Measurements from ENCODE around the gene TPK1. TPM values are rescaled to one million over a fixed set of nuclear protein-coding genes. Genes with fewer than 3 reads are reported as not detected.
"Not testable (repeated sequence)": the region's sequence is repeated elsewhere in the genome, so short reads cannot be mapped to it uniquely, and the experiment has no call there.

The TPK1 gene
- total and polyA plus RNA-seq, 4 donors = 5.3 to 16.8 (median 15.9) TPM

- Histone ChIP-seq H3K9me3 (ENCODE audit: control insufficient read depth in 4 of 4, insufficient read depth in 3 of 4, low read length in 3 of 4) (no peaks in the 10 kb centered on the region), H3K4me1 (ENCODE audit: control insufficient read depth in 5 of 5, insufficient read depth in 5 of 5, low read length in 5 of 5) (peaks cover 0 to 4% (median 0%) of the 10 kb centered on the region in 5 donors), H3K36me3 (ENCODE audit: control insufficient read depth in 4 of 4, insufficient read depth in 4 of 4, low read length in 4 of 4) (no peaks in the 10 kb centered on the region), H3K27me3 (ENCODE audit: control insufficient read depth in 3 of 3, insufficient read depth in 3 of 3, low read length in 2 of 3) (no peaks in the 10 kb centered on the region), H3K27ac (ENCODE audit: low read depth in 1 of 2, low read length in 1 of 2) (no peak overlapping the region), H3K4me3 (no peak overlapping the region), H3K9ac (ENCODE audit: insufficient read depth in 1 of 2, low read length in 2 of 2) (no peak overlapping the region)
- 84 to 90% methylated on average over 3 of the region's 3 CpGs for WGBS, 2 donors
- ATAC-seq (ENCODE audit: insufficient read depth, low FRiP score) = no peak
- TF ChIP-seq CTCF (IDR thresholded peaks at IDR 0.05; ENCODE audit: control extremely low read depth, extremely low read depth) = no peak
- no peak for DNase-seq
These were observed 105.6 kb downstream of the TPK1 start for GRCh38 chr7:144730224-144730623.

DNA sequence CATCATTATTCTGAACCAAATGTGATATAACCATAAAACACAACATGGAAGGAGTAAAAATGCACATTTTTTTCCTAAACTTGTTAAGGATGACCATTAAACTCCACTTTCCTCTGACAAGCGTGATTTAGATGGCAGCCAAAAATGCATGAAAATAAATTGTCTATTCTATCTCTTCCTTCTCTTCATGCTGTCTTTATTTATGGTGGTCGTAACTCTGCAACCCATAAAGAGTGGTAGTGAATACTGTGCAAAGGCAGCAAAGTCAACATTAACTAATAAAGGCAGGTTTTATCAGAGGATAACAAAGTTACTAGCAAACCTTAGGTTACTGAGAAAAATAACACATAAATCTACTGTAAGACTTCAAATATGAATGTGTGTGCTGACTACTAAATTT lies 106.6 kb downstream of the TPK1 start:
- 83% methylated on average over 2 of the region's 2 CpGs for WGBS, 2 donors
- Histone ChIP-seq H3K9me3 (ENCODE audit: control insufficient read depth in 4 of 4, insufficient read depth in 3 of 4, low read length in 3 of 4) (no peaks in the 10 kb centered on the region), H3K4me3 (no peak overlapping the region), H3K27me3 (ENCODE audit: control insufficient read depth in 3 of 3, insufficient read depth in 3 of 3, low read length in 2 of 3) (no peaks in the 10 kb centered on the region), H3K9ac (ENCODE audit: insufficient read depth in 1 of 2, low read length in 2 of 2) (no peak overlapping the region), H3K36me3 (ENCODE audit: control insufficient read depth in 4 of 4, insufficient read depth in 4 of 4, low read length in 4 of 4) (no peaks in the 10 kb centered on the region), H3K4me1 (ENCODE audit: control insufficient read depth in 5 of 5, insufficient read depth in 5 of 5, low read length in 5 of 5) (peaks cover 0 to 4% (median 0%) of the 10 kb centered on the region in 5 donors), H3K27ac (ENCODE audit: low read depth in 1 of 2, low read length in 1 of 2) (no peak overlapping the region)
- TF ChIP-seq CTCF (IDR thresholded peaks at IDR 0.05; ENCODE audit: control extremely low read depth, extremely low read depth) = no peak
- ATAC-seq (ENCODE audit: insufficient read depth, low FRiP score) = no peak
- DNase-seq = no peak

GRCh38 chr7:144728551-144728950 lies 107.3 kb downstream of the TPK1 start:
- Histone ChIP-seq H3K4me3 (no peak overlapping the region), H3K27me3 (ENCODE audit: control insufficient read depth in 3 of 3, insufficient read depth in 3 of 3, low read length in 2 of 3) (no peaks in the 10 kb centered on the region), H3K9ac (ENCODE audit: insufficient read depth in 1 of 2, low read length in 2 of 2) (no peak overlapping the region), H3K36me3 (ENCODE audit: control insufficient read depth in 4 of 4, insufficient read depth in 4 of 4, low read length in 4 of 4) (no peaks in the 10 kb centered on the region), H3K27ac (ENCODE audit: low read depth in 1 of 2, low read length in 1 of 2) (no peak overlapping the region), H3K9me3 (ENCODE audit: control insufficient read depth in 4 of 4, insufficient read depth in 3 of 4, low read length in 3 of 4) (no peaks in the 10 kb centered on the region), H3K4me1 (ENCODE audit: control insufficient read depth in 5 of 5, insufficient read depth in 5 of 5, low read length in 5 of 5) (peaks cover 0 to 4% (median 0%) of the 10 kb centered on the region in 5 donors)
- DNase-seq = peak in 1 of 3 donors; percentile 11
- 77 to 82% methylated on average over 4 of the region's 4 CpGs for WGBS, 2 donors
- TF ChIP-seq CTCF (IDR thresholded peaks at IDR 0.05; ENCODE audit: control extremely low read depth, extremely low read depth) = no peak
- ATAC-seq (ENCODE audit: insufficient read depth, low FRiP score) = no peak

GRCh38 chr7:144726840-144727239 lies 109.0 kb downstream of the TPK1 start:
- not testable (repeated sequence) for H3K9me3 ChIP-seq (ENCODE audit: control insufficient read depth in 4 of 4, insufficient read depth in 3 of 4, low read length in 3 of 4); H3K4me3 ChIP-seq; H3K27me3 ChIP-seq (ENCODE audit: control insufficient read depth in 3 of 3, insufficient read depth in 3 of 3, low read length in 2 of 3); ATAC-seq (ENCODE audit: insufficient read depth, low FRiP score); DNase-seq; H3K36me3 ChIP-seq (ENCODE audit: control insufficient read depth in 4 of 4, insufficient read depth in 4 of 4, low read length in 4 of 4); H3K9ac ChIP-seq (ENCODE audit: insufficient read depth in 1 of 2, low read length in 2 of 2); H3K4me1 ChIP-seq (ENCODE audit: control insufficient read depth in 5 of 5, insufficient read depth in 5 of 5, low read length in 5 of 5); H3K27ac ChIP-seq (ENCODE audit: low read depth in 1 of 2, low read length in 1 of 2)
- WGBS, 2 donors = 96% methylated on average over 12 of the region's 12 CpGs

Data from lung (tissue), 12 donors.